ENCODE results near the gene ALG1. TPM values are rescaled to one million over a fixed set of nuclear protein-coding genes. Genes with fewer than 3 reads are reported as not detected.
"Not testable (repeated sequence)": the region's sequence is repeated elsewhere in the genome, so short reads cannot be mapped to it uniquely, and the experiment has no call there.

The ALG1 gene
- polyA plus RNA-seq, 6 donors from 2014 or later: 21.9 to 45.3 (median 27.3) TPM

DNA sequence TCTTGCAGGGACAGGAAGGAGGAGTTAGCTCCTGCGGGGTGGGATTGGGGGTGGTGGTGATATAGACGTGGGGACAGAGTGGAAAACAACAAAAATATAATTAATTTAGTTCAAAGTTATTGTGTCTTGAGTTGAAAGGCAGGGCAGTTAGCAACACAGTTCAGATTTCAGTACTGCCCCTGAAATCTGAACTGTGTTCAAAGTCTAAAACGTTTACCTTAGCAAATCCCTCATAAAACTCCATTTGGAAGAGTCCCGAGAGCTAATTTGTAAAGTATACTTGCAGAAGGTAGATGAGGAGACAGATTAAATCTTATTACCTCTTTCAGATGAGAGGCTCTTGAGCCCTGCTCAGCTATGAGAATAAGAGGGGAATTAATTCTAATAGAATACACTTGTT is 27.5 kb downstream of the ALG1 start:
- H3K36me3 Mint-ChIP-seq; DNase-seq; ATAC-seq (ENCODE audit: low read depth in 2 of 2); H3K9me3 Mint-ChIP-seq: not testable (repeated sequence)
- Mint-ChIP-seq H3K4me1 (peaks cover 3 to 19% (median 12%) of the 10 kb centered on the region in 3 donors), H3K27me3 (peaks cover 3 to 17% (median 15%) of the 10 kb centered on the region in 3 donors), H3K27ac (peak overlapping the region in 1 of 6 donors; percentile 89), H3K4me3 (peak overlapping the region in 7 of 8 donors; percentile 93 to 99 (median 98))

DNA sequence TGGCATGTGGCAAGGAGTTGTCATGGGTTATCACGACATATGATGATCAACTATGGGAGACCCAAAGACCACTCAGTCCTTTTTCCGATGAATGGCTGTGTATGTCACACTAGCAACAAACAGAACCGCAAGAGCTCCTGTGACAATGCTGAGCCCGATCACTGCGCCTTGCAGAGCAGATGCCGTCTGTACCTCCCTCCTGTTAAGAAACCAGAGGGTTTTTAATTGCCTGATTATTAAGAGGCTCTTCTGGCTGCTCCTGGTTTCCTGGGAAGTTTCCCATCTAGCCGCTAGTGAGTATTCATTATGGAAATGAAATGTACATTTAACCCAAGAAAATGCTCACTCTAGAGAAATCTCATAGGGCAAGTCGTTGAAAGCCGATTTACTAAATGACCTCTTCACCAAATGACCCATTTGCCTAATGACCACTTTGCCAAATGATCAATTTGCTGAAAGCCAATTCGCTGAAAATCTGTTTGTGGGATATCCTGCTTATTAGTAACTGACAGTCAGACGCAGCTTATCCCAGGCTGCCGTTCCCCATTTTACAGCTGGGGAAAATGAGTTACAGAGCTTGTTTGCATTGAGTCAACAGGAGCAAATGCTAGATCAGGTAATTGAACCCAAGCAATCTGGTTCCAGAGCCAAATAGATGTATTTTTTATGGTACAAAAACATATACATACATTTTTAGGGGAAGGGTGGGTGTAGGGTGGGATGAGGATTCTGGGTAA is 31.8 kb downstream of the ALG1 start:
- ATAC-seq (ENCODE audit: low read depth in 2 of 2); H3K27ac Mint-ChIP-seq; H3K4me1 Mint-ChIP-seq; H3K9me3 Mint-ChIP-seq; DNase-seq; H3K36me3 Mint-ChIP-seq: not testable (repeated sequence)
- Mint-ChIP-seq H3K4me3 (peak overlapping the region in 1 of 8 donors; percentile 34), H3K27me3 (peaks cover 3 to 17% (median 15%) of the 10 kb centered on the region in 3 donors)

GRCh38 chr16:5105039-5105438 is 33.4 kb downstream of the ALG1 start:
- not testable (repeated sequence) for DNase-seq; H3K27ac Mint-ChIP-seq; H3K4me3 Mint-ChIP-seq; H3K4me1 Mint-ChIP-seq; H3K36me3 Mint-ChIP-seq; H3K9me3 Mint-ChIP-seq; ATAC-seq (ENCODE audit: low read depth in 2 of 2)
- peaks cover 3 to 17% (median 15%) of the 10 kb centered on the region in 3 donors for H3K27me3 Mint-ChIP-seq

GRCh38 chr16:5108505-5109158 is 37.0 kb downstream of the ALG1 start:
- Mint-ChIP-seq H3K27me3 (peaks cover 0 to 12% (median 2%) of the 10 kb centered on the region in 3 donors), H3K4me1 (no peaks in the 10 kb centered on the region), H3K4me3 (no peak overlapping the region), H3K27ac (no peak overlapping the region), H3K36me3 (no peaks in the 10 kb centered on the region), H3K9me3 (no peaks in the 10 kb centered on the region)
- DNase-seq (no peak), ATAC-seq (ENCODE audit: low read depth in 2 of 2) (no peak)

DNA sequence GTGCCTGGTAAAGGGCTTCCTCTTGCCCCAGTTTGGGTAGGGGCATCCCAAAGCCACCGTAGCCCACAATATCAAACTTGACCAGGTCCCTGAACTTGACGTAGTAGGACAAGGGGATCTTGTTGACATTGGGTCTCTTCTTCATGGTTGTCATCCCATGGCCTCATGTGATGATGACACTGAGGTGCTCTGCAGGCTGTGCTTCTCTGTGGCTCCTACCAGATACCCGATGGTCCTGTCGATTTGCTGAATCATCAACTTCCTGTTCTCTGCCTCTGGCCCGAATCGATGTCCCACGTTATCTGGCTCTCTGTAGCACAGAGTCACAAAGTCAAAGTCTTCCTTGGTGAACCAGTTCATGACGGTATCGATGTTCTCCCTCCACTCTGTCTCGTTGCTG is 39.3 kb downstream of the ALG1 start:
- peak overlapping the region in 1 of 8 donors; percentile 35 for H3K4me3 Mint-ChIP-seq
- H3K4me1 Mint-ChIP-seq; H3K36me3 Mint-ChIP-seq; ATAC-seq (ENCODE audit: low read depth in 2 of 2); H3K9me3 Mint-ChIP-seq; DNase-seq: not testable (repeated sequence)
- H3K27me3 Mint-ChIP-seq: peaks cover 0 to 14% (median 4%) of the 10 kb centered on the region in 3 donors
- H3K27ac Mint-ChIP-seq: peak overlapping the region in 1 of 6 donors; percentile 16

DNA sequence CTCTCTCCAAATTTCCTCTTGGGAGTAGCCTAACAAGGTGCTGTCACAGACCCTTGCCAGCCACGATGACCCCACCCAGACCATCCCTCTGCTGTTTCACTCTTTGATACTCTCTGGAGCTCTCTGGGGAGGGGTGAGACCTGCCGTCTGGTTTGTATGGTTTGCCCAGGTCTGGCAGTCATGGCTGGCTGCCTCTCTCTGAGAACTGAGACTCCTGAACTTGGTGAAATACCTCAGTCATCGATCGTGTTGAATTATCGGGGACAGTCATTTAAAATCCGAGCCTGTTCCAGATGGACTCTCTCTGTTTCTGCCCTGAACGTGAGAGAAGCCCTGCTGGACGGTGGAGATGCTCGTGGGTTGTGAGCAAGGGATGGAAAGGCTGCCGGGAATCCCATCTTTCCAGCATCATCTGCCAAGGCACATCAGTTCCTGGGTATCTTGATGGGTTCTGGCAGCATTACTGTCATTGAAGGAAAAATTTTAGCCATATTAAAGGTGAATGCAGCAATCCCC is 45.2 kb downstream of the ALG1 start:
- H3K4me3 Mint-ChIP-seq: peak overlapping the region in 2 of 8 donors; percentile 15 to 55
- not testable (repeated sequence) for ATAC-seq (ENCODE audit: low read depth in 2 of 2); H3K27ac Mint-ChIP-seq

DNA sequence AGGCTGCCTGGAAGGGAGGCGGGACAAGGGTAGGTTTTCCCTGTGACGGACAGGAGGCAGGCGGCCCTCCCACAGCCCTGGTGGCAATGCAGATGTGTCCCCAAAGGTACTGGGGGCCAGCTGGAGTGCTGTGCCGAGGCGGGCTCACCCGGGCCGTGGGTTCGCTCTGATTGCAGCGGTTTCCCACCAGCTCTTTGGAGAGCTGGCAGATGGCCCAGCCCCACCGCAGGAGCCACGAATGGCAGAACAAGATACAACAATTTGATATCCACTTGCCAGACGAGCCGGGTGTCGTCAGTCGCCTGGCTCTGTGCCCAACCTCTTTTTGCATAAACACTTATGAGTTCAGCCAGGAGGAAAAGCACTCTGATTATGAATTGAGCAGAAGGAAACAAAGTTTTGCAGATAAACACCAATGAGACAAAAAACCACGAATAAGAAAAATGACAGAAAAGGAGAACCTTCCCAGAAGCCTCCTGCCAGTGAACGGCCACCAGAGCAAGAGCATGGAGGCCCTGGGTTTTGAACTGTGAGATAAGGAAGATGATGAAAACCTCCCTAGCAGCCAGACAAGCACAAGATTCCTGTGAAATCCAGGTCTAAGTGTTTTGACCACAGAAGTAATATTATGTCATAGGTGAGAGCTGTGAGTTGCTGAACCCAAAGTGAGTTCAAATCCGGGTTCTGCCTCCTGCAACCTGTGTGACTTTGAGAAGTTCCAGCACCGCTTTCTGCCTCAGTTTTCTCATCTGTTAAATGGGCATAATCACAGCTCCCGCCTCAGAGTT is 45.9 kb downstream of the ALG1 start:
- not testable (repeated sequence) for H3K36me3 Mint-ChIP-seq; ATAC-seq (ENCODE audit: low read depth in 2 of 2); H3K9me3 Mint-ChIP-seq; H3K27ac Mint-ChIP-seq; DNase-seq
- H3K4me3 Mint-ChIP-seq: peak overlapping the region in 4 of 8 donors; percentile 15 to 55 (median 44)
- H3K27me3 Mint-ChIP-seq: peaks cover 26 to 61% (median 48%) of the 10 kb centered on the region in 3 donors
- peaks cover 12 to 15% (median 14%) of the 10 kb centered on the region in 3 donors for H3K4me1 Mint-ChIP-seq

More for the DNA sequence above, 45.2 kb downstream of the ALG1 start:
- H3K9me3 Mint-ChIP-seq, DNase-seq, H3K36me3 Mint-ChIP-seq: not testable (repeated sequence)
- Mint-ChIP-seq H3K27me3 (peaks cover 22 to 61% (median 42%) of the 10 kb centered on the region in 3 donors), H3K4me1 (peaks cover 12 to 15% (median 14%) of the 10 kb centered on the region in 3 donors)

DNA sequence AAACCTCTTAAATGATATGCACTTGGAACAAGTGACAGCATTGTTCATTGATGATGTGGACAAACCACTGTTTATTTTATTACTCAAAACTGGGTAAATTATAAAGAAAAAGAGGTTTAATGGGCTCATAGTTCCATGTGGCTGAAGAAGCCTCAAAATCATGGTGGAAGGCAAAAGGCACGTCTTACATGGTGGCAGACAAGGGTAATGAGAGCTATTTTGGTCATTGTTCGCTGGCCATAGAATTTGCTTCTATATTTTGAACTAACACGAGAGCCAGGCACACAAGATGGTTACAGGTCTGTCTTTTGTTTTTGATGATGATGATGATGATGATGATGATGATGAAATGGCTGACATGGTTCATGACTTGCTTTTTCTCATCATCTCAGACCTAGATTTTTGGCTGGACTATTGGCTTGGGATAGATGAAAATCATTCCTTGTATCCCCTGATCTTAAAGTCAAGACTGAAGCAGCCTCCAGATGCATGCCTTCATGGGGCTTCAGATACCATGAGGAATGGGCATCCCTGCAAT is 59.9 kb downstream of the ALG1 start:
- H3K4me1 Mint-ChIP-seq; ATAC-seq (ENCODE audit: low read depth in 2 of 2); H3K9me3 Mint-ChIP-seq; H3K36me3 Mint-ChIP-seq; H3K27ac Mint-ChIP-seq; H3K4me3 Mint-ChIP-seq; DNase-seq: not testable (repeated sequence)
- H3K27me3 Mint-ChIP-seq: peaks cover 40 to 49% (median 42%) of the 10 kb centered on the region in 3 donors

DNA sequence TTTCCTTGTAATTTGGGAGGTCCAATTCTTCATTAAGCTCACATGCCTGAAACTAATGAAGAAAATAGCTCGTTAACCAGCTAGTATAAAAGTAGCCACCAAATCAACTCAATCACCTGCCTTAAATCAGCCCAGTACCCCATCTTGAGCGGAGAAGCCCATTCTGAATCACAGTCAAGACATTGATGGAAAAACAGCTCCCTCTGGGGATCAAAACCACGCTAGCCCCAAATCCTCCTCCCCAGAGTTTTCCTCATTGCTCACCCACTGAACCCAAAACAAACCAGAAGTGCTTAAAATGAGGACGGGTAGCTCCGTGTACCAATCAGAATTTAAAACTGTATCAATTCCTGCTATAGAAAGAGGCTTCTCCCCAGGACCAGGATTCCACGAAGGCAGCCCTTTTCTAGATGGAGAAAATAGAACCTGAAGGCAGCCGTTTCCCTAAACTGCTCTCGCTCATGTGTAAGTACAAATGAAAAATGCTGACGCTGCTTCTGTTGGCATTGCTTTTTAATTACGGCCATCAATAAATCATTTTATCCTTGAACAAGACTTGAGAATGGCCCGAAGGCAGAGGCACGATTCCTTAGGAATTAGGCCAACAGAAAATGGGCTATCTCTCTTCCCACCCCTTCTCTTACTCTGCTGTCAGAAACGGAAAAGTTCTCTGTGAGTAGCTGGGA is 61.4 kb downstream of the ALG1 start:
- H3K36me3 Mint-ChIP-seq; H3K9me3 Mint-ChIP-seq; H3K27ac Mint-ChIP-seq; ATAC-seq (ENCODE audit: low read depth in 2 of 2); DNase-seq; H3K4me1 Mint-ChIP-seq; H3K4me3 Mint-ChIP-seq: not testable (repeated sequence)
- peaks cover 44 to 62% (median 49%) of the 10 kb centered on the region in 3 donors for H3K27me3 Mint-ChIP-seq

- H3K36me3 Mint-ChIP-seq; H3K4me3 Mint-ChIP-seq; H3K27ac Mint-ChIP-seq; ATAC-seq (ENCODE audit: low read depth in 2 of 2); DNase-seq; H3K4me1 Mint-ChIP-seq; H3K9me3 Mint-ChIP-seq: not testable (repeated sequence)
- peaks cover 44 to 51% (median 47%) of the 10 kb centered on the region in 3 donors for H3K27me3 Mint-ChIP-seq
These were observed 63.3 kb downstream of the ALG1 start for GRCh38 chr16:5134739-5135452.
